ENCODE results near the gene CDR2.

- no peak for TF ChIP-seq CTCF (conservative IDR thresholded peaks at IDR 0.05)
- TF ChIP-seq EZH2 (IDR thresholded peaks at IDR 0.05; ENCODE audit: low read depth) = no peak
Measured at GRCh38 chr16:22296225-22297113, 78.0 kb downstream of the CDR2 start.
